BLaER1 (cell line): Measurements from ENCODE around the gene GLIS1.

Source experiments
- H3K27ac ChIP-seq: shearing (Covaris generic); formaldehyde crosslinking; 2 replicates; pipeline ENCODE4 v1.8.1; 2022
- H3K27me3 ChIP-seq: shearing (Covaris generic); formaldehyde crosslinking; 2 replicates; pipeline ENCODE4 v1.8.1; 2022
- H3K36me3 ChIP-seq: shearing (Covaris generic); formaldehyde crosslinking; 2 replicates; pipeline ENCODE4 v1.8.1; 2022
- H3K4me1 ChIP-seq: shearing (Covaris generic); formaldehyde crosslinking; 2 replicates; pipeline ENCODE4 v1.8.1; 2022
- H3K4me2 ChIP-seq: shearing (Covaris generic); formaldehyde crosslinking; 2 replicates; pipeline ENCODE4 v1.8.1; 2022
- H3K4me3 ChIP-seq: shearing (Covaris generic); formaldehyde crosslinking; 2 replicates; pipeline ENCODE4 v1.8.1; 2022
- H3K9ac ChIP-seq: shearing (Covaris generic); formaldehyde crosslinking; 2 replicates; pipeline ENCODE4 v1.8.1; 2022
- H3K9me3 ChIP-seq: shearing (Covaris generic); formaldehyde crosslinking; 2 replicates; pipeline ENCODE4 v1.8.1; 2022
- H4K20me1 ChIP-seq: shearing (Covaris generic); formaldehyde crosslinking; 2 replicates; pipeline ENCODE4 v1.8.1; 2022
- Cebpa-rat ChIP-seq: shearing (Covaris generic); IDR thresholded peaks from 2 replicates; pipeline ENCODE4 v1.8.1; 2022

GLIS1 gene

GRCh38 chr1:53592521-53592982 is 146.4 kb downstream of the GLIS1 start:
- Histone ChIP-seq H3K27me3 (no peaks in the 10 kb centered on the region), H3K9ac (no peak overlapping the region), H4K20me1 (no peaks in the 10 kb centered on the region), H3K36me3 (no peaks in the 10 kb centered on the region), H3K9me3 (no peaks in the 10 kb centered on the region), H3K4me2 (no peak overlapping the region), H3K4me3 (no peak overlapping the region), H3K27ac (no peak overlapping the region), H3K4me1 (no peaks in the 10 kb centered on the region)
- TF ChIP-seq Cebpa-rat = no peak

- Histone ChIP-seq H3K4me2 (no peak overlapping the region), H3K36me3 (no peaks in the 10 kb centered on the region), H3K4me3 (no peak overlapping the region), H3K27ac (no peak overlapping the region), H4K20me1 (no peaks in the 10 kb centered on the region), H3K9ac (no peak overlapping the region), H3K9me3 (no peaks in the 10 kb centered on the region), H3K27me3 (no peaks in the 10 kb centered on the region), H3K4me1 (no peaks in the 10 kb centered on the region)
- no peak for TF ChIP-seq Cebpa-rat
These were observed 147.0 kb downstream of the GLIS1 start for GRCh38 chr1:53591924-53592323.

GRCh38 chr1:53590531-53591515 is 148.1 kb downstream of the GLIS1 start:
- H3K4me1 ChIP-seq = peaks cover 1% of the 10 kb centered on the region; the same call in 1 of the 2 replicates
- H3K27me3 ChIP-seq = no peaks in the 10 kb centered on the region
- no peak for TF ChIP-seq Cebpa-rat
- no peak overlapping the region for H3K4me2 ChIP-seq
- no peaks in the 10 kb centered on the region for H3K36me3 ChIP-seq
- H3K9ac ChIP-seq = no peak overlapping the region
- no peaks in the 10 kb centered on the region for H3K9me3 ChIP-seq
- no peak overlapping the region for H3K27ac ChIP-seq
- H3K4me3 ChIP-seq = no peak overlapping the region
- H4K20me1 ChIP-seq = no peaks in the 10 kb centered on the region

GRCh38 chr1:53590104-53590503 is 148.9 kb downstream of the GLIS1 start:
- no peaks in the 10 kb centered on the region for H3K27me3 ChIP-seq
- peaks cover 8% of the 10 kb centered on the region for H3K4me1 ChIP-seq
- no peak overlapping the region for H3K27ac ChIP-seq
- H3K9ac ChIP-seq = no peak overlapping the region
- H3K36me3 ChIP-seq = no peaks in the 10 kb centered on the region
- H3K4me2 ChIP-seq = no peak overlapping the region
- no peaks in the 10 kb centered on the region for H4K20me1 ChIP-seq
- no peak overlapping the region for H3K4me3 ChIP-seq
- no peaks in the 10 kb centered on the region for H3K9me3 ChIP-seq
- no peak for TF ChIP-seq Cebpa-rat

- Histone ChIP-seq H3K27me3 (no peaks in the 10 kb centered on the region), H3K4me1 (peaks cover 17% of the 10 kb centered on the region), H3K9me3 (no peaks in the 10 kb centered on the region), H3K36me3 (no peaks in the 10 kb centered on the region), H4K20me1 (no peaks in the 10 kb centered on the region), H3K9ac (no peak overlapping the region), H3K4me3 (no peak overlapping the region), H3K27ac (no peak overlapping the region), H3K4me2 (no peak overlapping the region)
- TF ChIP-seq Cebpa-rat = no peak
These were observed 149.7 kb downstream of the GLIS1 start for GRCh38 chr1:53589043-53589887.

- Histone ChIP-seq H3K36me3 (no peaks in the 10 kb centered on the region), H3K4me2 (no peak overlapping the region), H3K9me3 (no peaks in the 10 kb centered on the region), H4K20me1 (no peaks in the 10 kb centered on the region), H3K27me3 (no peaks in the 10 kb centered on the region), H3K9ac (no peak overlapping the region), H3K4me3 (no peak overlapping the region), H3K27ac (no peak overlapping the region), H3K4me1 (peaks cover 18% of the 10 kb centered on the region)
- no peak for TF ChIP-seq Cebpa-rat
These were observed 150.7 kb downstream of the GLIS1 start for GRCh38 chr1:53588053-53588779.

GRCh38 chr1:53587252-53587988 is 151.5 kb downstream of the GLIS1 start:
- Histone ChIP-seq H3K36me3 (no peaks in the 10 kb centered on the region), H3K9me3 (no peaks in the 10 kb centered on the region), H3K9ac (no peak overlapping the region), H4K20me1 (no peaks in the 10 kb centered on the region), H3K4me1 (peaks cover 18% of the 10 kb centered on the region), H3K4me2 (no peak overlapping the region), H3K4me3 (no peak overlapping the region), H3K27ac (no peak overlapping the region), H3K27me3 (no peaks in the 10 kb centered on the region)
- TF ChIP-seq Cebpa-rat = no peak

GRCh38 chr1:53586765-53587164 is 152.2 kb downstream of the GLIS1 start:
- Histone ChIP-seq H4K20me1 (no peaks in the 10 kb centered on the region), H3K4me1 (peaks cover 18% of the 10 kb centered on the region), H3K4me3 (no peak overlapping the region), H3K9ac (no peak overlapping the region), H3K9me3 (no peaks in the 10 kb centered on the region), H3K4me2 (no peak overlapping the region), H3K27me3 (no peaks in the 10 kb centered on the region), H3K27ac (no peak overlapping the region), H3K36me3 (no peaks in the 10 kb centered on the region)
- TF ChIP-seq Cebpa-rat = no peak

GRCh38 chr1:53585565-53585964 is 153.4 kb downstream of the GLIS1 start:
- Histone ChIP-seq H3K27ac (no peak overlapping the region), H3K4me1 (peaks cover 18% of the 10 kb centered on the region), H3K4me3 (no peak overlapping the region), H3K9ac (no peak overlapping the region), H3K9me3 (no peaks in the 10 kb centered on the region), H3K36me3 (no peaks in the 10 kb centered on the region), H4K20me1 (no peaks in the 10 kb centered on the region), H3K27me3 (no peaks in the 10 kb centered on the region), H3K4me2 (peak overlapping the region; percentile 53; the same call in 1 of the 2 replicates)
- no peak for TF ChIP-seq Cebpa-rat
